Raji (cell line): ENCODE measurements around the gene NUMA1.

ENCODE experiments used
- POLR2A ChIP-seq: IDR thresholded peaks from 2 replicates; pipeline ENCODE4 v1.6.1; 2011; ENCODE audit warnings: low read depth, low read length, control low read depth; ENCODE audit not compliant: insufficient read depth

NUMA1 gene

DNA sequence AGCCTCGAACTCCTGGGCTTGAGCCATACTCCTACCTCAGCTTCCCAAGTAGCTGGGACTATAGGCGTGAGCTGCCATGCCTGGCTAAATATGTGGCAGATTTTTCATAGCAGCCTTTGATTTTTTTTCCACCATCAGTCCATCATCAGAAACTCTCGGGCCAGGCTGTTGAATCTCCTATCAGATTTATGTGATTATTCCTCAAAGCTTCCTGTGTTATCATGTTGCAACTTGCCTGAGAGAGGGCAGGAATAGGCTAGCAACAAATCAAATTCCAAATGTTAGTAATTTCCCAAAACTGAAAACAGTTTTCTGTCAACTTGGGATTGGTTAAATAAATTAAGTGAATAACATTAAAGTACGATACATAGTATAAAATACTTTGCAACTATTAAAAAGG, 3.7 kb upstream of the NUMA1 start:
- TF ChIP-seq POLR2A = no peak

DNA sequence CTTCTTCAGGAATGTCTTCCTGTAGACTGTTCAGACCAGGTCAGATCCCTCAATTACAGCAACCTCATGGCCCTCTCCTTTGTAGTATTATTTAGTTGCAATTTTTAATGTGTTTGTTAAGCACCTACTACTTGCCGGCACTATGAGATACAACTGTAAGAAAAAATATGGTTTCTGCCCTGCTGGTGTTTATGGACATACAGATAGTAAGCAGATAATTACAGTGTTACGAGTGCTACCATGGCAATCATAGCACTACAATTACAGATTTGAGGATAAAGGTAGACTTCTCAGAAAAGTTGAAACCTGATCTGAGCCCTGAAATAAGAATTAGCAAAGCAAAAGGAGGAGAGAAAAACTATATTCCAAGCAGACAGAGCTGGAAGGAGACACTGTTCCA, 3.1 kb upstream of the NUMA1 start:
- no peak for TF ChIP-seq POLR2A

DNA sequence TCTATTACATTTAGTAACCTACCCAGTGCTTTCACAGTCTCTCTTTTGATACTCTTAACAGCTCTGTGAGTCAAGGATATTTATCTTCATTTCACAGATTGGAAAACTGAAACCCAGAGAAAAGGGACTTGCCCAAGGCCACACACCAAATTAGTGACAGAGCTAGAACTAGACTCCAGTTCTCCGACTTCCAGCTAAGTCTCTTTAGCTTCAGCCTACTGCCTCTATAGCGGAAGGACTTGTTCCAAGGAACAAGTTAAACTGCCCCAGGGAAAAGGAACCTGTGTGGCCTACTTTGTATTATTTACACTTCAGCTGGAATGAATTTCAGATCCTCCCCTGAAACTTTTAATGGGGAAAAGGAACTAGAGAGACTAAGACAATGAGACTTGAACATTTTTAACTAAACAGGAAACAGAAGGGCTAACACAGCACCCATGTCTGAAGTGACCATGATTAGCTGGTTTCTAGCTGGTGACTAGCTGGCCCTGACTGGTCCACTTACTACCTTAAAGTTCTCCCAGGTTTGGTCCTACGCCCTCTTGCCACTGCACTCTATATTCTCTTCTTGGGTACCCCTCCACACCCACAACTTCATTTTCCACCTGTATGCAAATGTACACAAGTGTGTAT, 1.6 kb upstream of the NUMA1 start:
- no peak for TF ChIP-seq POLR2A

DNA sequence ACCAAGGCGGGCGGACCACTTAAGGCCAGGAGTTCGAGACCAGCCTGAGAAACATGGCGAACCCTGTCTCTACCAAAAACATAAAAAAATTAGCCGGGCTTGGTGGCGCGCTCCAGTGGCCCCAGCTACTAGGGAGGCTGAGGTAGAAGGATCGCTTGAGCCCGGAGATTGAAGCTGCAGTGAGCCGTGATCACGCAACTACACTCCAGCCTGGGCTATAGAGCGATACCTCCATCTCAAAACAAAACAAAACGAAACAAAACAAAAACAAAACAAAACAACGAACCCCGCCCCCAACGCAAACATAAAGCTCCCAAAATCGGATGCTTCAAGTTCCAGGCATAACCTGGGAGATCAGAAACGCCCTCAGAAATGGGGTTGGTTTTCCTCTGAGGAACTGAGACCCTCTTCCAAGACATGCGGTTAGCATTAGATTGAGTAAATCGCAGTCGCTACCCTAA, 872 bp upstream of the NUMA1 start:
- no peak for TF ChIP-seq POLR2A

DNA sequence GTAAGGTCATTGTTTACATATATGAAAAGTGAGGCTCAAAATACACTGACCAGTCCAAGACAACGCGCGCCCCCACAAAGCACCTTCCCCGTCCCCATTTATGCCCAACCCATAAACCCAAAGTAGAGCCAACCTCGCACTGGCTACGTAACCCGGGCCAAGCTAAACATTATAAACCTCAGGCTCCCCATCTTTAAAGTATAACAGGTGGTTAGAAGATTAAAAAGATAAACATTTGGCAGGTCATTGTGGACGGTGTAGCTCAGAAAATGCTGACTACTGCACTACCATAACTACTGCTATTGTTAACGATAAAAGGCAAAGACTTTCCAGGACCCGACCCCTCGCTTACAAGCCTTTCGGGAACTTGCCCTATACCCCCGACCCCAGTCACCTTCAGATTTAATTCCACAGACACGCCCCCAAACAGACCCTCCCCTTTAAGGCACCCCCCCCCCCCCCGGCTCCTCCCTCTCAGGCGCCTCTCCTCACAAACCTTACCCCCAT, 470 bp downstream of the NUMA1 start:
- no peak for TF ChIP-seq POLR2A

DNA sequence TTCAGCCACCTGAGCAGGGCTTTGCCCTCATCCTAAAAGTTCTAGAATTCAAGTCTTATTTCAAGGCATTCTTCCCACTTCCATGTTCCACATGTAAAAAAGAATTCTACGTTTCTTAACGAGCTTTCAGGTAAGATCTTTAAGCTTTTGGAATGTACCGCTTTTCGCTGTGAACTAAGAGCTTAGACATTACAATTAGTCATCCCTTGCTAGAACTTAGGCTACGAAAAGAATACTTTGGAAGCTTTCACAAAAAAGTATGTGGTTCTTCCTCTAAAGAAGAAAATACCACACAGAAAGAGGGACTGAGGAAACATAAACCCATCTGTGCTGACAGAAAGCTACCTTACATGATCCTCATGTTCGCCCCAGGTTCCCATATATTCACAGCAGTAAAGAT, 1.9 kb downstream of the NUMA1 start:
- TF ChIP-seq POLR2A = no peak

DNA sequence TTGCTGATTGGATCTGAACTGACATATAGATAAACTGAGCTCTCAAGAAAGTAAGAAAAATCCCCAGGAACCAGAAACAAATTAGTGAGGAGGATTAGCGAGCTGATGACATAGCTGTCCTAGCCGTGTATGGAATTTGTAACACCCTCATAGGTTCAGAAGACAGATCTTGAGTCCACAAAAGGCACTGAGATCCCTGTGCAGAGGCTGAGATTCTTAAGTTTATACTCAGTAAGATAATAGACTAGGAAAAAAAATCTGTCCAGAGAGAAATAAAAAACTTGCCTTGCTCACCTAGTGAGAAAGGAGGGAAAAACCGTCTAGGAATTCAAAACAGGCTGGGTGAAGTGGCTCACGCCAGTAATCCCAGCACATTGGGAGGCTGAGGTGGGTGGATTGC, 4.6 kb downstream of the NUMA1 start:
- no peak for TF ChIP-seq POLR2A

DNA sequence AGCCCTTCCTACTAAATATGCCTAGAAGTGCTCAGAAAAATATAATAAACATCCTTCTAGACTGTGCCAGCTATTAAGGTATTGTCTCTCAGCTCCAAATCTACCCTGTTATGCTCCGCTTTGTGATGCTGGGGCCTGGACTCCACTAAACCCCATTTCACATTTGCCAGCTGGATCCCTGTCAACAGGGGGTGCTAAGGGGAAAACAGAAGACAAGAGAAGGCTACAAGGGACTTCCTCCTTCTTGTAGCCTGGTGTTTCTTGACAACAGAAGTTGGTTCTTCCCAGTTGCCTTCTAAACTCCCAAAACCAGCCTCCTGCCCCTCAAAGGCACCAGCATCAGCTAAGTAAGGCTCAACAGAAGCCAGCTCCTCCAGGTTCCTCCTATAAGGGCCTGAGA, 5.2 kb downstream of the NUMA1 start:
- no peak for TF ChIP-seq POLR2A

DNA sequence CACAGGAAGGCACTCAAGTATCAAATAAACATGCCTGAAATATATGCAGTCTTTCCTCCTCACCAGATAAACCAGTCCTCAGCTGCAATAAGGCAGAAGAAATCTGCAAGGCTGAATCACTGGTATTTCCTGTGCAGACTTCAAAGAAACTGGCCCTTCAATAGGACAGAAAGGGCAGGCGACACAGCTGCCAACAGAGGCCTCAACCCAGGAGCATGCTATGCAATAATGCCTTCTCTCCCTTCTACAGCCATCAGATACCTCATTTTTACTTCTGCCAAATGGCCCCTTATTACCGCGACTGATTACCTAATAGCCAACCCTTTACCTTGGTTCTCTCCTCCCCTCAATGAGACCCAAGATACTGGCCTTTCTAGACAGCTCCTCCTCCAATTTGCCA, 8.0 kb downstream of the NUMA1 start:
- TF ChIP-seq POLR2A = no peak

DNA sequence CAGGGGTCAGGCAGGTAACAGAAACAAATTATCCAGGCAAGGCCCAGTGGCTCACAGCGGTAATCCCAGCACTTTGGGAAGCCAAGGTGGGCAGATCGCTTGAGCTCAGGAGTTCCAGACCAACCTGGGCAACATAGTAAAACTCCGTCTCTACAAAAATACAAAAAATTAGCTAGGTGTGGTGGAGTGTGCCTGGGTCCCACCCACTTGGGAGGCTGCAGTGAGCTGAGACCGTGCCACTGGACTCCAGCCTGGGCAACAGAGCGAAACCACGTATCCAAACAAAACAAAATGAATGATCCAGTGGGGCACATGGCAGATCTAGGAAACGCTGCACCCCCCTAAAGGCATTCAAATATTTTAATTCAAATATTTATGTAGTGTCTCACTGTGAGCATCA, 9.9 kb downstream of the NUMA1 start:
- TF ChIP-seq POLR2A = no peak

DNA sequence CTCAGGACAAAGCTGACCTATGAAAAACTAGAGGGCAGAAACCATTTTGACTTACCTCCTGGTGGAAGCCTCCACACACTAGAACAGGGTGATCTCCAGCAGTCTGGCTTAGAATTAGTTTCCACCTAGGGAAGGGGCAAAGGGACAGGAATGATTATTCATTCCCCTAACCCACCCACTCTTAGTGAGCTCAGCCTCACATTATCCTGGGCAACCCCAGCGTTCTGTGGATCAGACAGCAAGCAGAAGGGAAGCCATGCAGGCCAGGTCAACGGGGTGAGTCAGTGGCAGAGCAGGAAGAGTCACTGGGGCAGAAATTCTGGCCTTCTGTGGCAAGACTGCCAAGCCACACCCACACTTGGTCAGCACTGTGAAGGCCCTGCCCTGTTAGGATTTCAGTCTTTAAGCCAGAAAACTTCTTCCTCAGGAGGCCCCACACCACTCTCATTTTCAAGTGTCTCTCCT, 10.5 kb downstream of the NUMA1 start:
- TF ChIP-seq POLR2A = no peak

DNA sequence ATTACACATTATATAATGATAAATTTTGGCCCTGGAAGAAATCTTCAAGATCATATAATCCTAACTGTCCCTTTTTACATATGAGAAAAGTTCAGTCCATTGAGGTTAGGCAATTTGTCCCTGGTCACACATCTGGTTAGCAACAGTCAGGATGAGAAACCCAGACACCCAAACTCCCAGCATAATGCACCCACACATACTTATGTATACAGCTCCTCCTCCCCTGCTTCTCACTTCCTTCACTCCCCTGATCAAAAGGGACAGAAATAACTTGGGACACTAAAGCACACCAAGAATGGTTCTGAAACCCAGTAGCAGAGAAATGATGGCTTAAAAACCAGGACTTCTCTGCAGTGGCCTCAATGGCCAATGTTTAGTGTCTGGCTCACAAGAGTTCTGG, 11.1 kb downstream of the NUMA1 start:
- TF ChIP-seq POLR2A = no peak

DNA sequence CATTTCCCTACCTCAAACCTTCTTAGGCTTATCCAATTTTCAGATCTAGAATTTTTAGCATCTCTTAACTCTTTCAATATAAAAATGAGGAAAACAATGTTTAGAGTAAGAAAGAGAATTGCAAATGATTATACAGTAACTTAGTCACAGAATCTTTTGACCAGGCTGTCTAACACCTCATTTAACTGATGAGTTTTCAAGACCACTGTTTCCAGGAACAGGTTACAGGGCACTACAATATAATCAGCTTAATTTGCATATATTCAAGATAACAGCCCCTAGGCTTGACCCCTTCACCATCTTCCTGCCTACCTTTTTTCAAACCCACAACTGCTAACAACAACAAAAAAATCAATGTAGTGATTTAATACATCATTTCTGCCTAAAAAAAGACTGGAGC, 12.7 kb downstream of the NUMA1 start:
- no peak for TF ChIP-seq POLR2A

DNA sequence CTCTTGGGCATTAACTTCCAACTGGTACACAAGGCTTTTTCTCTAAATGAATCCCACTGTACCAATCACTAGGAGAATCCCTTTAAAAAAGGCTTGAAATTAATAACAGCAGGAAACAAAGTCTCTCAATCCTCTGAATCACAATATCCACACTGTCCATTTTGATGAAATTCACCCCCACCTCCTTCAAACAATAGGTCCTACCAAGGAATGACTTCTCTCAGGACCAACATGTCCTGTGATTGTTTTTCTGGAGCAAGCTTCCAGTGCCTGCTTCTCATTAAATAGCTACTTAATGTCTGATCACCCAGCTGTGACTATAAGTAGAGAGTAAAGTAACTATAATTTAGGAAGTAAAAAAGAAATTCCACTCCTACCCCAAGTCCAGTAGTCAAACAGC, 13.1 kb downstream of the NUMA1 start:
- TF ChIP-seq POLR2A = no peak

DNA sequence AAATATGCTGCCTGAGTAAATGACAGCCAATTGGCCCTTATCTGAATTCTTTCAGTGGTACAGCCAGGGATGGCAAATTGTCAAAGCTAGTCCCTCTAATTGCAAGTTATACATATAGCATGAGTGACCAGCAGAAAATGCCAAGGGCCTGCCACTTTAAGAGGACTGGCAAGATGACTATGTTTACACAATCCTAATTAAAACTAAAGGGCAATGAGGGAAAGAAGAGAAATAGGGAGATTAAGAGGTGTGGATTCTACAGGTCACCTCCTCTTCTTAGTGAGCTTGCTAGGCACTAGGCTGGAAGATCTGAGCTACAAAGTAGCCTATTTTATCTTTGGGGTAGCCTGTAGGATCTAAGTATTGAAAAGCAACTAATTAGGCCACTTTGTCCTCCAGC, 13.5 kb downstream of the NUMA1 start:
- no peak for TF ChIP-seq POLR2A

DNA sequence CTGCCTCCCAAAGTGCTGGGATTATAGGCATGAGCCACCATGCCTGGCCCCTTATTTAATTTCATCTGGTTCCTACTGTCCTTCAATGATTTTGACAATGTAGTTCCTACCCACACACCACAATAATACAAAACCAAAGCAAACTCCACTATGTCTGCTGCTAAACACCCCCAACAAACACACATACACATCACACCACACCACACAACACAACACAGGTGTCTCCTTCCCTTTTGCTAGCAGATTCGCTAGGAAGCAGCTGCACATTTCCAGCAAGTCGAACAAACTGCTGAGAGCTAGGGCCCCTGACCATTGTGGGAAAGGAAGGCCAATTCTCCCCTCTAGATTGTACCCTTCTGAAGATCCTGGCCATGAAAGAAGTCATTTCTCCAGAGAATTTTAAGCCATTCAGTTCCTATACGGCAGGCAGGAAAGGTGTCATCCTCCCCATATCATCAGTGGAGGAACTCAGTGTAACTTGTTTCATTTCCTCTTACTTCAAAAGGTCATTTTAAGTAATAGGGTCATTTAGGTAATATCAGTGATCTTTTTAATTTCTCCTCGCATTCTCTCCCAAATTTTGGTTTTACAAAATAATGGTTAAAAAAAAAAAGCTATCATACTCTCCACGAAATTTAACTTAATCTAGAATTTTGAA, 18.5 kb downstream of the NUMA1 start:
- no peak for TF ChIP-seq POLR2A
